ENCODE measurements around the gene SOWAHA.

SOWAHA gene

GRCh38 chr5:132812781-132813598 lies at the start of gene SOWAHA:
Gene SOWAHA, plus strand, starts transcription at chr5:132813302. Its CDS starts 320 bp downstream, at chr5:132813622.
- DNase-seq = no peak

- DNase-seq = no peak
Observed at GRCh38 chr5:132764051-132764450, 49.1 kb upstream of the SOWAHA start.

GRCh38 chr5:132764671-132765238 lies 48.3 kb upstream of the SOWAHA start:
- DNase-seq = no peak

- no peak for DNase-seq
Observed at GRCh38 chr5:132765311-132766019, 47.6 kb upstream of the SOWAHA start.

- no peak for DNase-seq
Observed at GRCh38 chr5:132766020-132766805, 46.9 kb upstream of the SOWAHA start.

- no peak for DNase-seq
Observed at GRCh38 chr5:132766806-132767055, 46.4 kb upstream of the SOWAHA start.

GRCh38 chr5:132767150-132767549 lies 46.0 kb upstream of the SOWAHA start:
- no peak for DNase-seq

GRCh38 chr5:132768485-132768868 lies 44.6 kb upstream of the SOWAHA start:
- no peak for DNase-seq

GRCh38 chr5:132770476-132771159 lies 42.5 kb upstream of the SOWAHA start:
- no peak for DNase-seq

- no peak for DNase-seq
Observed at GRCh38 chr5:132771503-132771998, 41.6 kb upstream of the SOWAHA start.

GRCh38 chr5:132772291-132773070 lies 40.6 kb upstream of the SOWAHA start:
- no peak for DNase-seq

- no peak for DNase-seq
Observed at GRCh38 chr5:132773114-132773513, 40.0 kb upstream of the SOWAHA start.

GRCh38 chr5:132773601-132774355 lies 39.3 kb upstream of the SOWAHA start:
- DNase-seq = peak; percentile 42

- DNase-seq = peak; percentile 8
Observed at GRCh38 chr5:132774406-132774805, 38.7 kb upstream of the SOWAHA start.

GRCh38 chr5:132774896-132775295 lies 38.2 kb upstream of the SOWAHA start:
- no peak for DNase-seq

GRCh38 chr5:132775476-132775961 lies 37.6 kb upstream of the SOWAHA start:
- DNase-seq = no peak

GRCh38 chr5:132776131-132776937 lies 36.8 kb upstream of the SOWAHA start:
- DNase-seq = peak; percentile 51

- no peak for DNase-seq
Observed at GRCh38 chr5:132776938-132777208, 36.2 kb upstream of the SOWAHA start.

- peak; percentile 35 for DNase-seq
Observed at GRCh38 chr5:132777209-132778069, 35.7 kb upstream of the SOWAHA start, which contains the start of gene SEPTIN8. Gene SEPTIN8, minus strand, starts transcription at chr5:132777239. Its CDS starts 102 bp downstream, at chr5:132777137.

All from hematopoietic multipotent progenitor cell treated with erythropoietin and hydrocortisone succinate and interleukin-3 and kit ligand, for 8 days (in vitro differentiated cells).